Stimulated activated naive CD4-positive, alpha-beta T cell treated with Interleukin-2 at 50 U/mL for 16 hours (primary cell): ENCODE results near the gene SEMA3G.

Source experiments
- DNase-seq: peaks from one replicate; lab custom pipeline; 2025; lab: John Stamatoyannopoulos, UW

Gene SEMA3G

DNA sequence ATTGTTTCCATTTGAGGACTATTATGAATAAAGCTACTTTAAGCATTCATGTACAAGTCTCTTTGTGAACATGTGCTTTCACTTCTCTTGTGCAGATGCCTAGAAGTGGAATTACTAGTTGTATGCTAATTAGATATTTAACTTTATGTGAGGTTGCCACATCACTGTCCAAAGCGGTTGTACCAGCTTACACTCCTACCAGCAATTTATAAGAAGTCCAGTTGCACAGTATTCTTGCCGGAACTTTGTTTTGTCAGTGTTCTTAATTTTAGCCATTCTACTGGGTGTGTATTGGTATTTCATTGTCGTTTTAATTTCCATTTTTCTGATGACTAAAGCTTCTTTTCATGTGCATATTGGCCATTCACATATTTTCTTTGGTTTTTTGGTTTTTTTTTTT lies 29.1 kb downstream of the SEMA3G start:
- no peak for DNase-seq

DNA sequence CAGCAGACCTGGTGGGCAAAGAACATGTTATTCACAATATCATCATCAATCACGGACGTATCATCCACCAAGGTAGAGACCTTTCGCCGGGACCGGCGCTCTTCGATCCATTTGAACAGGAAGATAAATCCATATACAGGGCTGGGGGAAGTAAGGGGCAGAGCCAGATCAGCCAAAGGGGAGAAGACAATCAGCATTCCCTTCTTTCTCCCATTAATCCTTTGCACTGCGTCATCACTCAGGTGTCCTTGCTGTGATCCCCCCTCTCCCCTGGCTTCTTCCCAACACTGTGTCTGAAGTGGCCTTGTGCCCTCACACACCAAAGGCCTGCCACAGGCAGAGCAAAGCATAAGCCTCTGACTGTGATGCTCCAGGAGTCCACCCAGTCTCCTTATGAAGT lies 36.4 kb downstream of the SEMA3G start:
- DNase-seq = no peak

DNA sequence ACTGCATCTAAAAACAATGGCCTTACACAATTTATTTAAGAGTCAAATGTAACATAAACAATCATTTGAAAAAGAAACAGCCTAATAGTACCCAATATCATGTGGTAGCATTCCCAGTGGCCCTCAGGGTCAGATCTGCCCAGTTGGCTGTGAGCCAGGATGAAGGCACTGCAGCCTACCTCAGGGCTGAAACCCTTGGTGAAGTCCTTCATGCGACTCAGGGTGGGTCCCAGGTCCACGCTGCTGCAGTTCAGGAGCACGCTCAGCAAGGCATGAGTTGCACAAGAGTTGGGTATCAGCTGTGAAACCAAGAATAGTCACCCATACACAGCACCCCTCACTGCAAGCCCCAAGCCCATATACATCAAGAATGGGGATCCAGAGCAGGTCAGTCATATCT lies 37.1 kb downstream of the SEMA3G start:
- no peak for DNase-seq

DNA sequence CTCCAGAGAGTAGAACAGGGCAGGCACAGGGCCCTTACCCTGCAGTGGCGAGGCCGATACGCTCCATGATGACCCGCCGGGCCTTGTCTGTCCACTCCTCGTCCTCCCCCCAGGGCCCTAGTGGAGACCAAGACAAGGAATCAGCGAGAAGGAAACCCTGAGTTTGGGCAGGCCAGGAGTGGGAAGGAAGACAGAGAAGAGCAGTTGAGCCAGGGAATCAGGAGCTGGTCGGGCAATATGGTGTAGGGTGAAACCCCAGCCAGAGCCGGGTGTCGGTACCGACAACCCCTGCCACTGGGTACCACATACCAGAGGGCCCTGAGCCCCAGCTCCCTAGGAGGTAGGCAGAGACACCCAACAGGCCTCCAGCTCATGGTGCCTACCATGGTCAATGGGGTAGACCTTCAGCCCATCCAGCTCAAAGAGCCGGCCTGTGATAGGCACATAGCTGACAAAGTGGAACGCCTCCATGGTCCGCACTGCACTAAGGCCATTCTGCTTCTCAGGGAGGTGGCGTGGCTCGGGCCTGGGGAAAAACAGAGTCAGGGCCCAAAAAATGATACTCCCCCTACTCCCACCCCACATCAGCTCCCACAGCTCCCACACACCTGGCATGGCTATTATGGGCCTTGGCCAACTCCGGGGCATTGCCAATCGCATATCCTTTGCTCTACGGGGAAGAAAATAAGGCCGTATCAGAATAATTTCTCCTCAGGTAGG lies 38.0 kb downstream of the SEMA3G start:
- no peak for DNase-seq

DNA sequence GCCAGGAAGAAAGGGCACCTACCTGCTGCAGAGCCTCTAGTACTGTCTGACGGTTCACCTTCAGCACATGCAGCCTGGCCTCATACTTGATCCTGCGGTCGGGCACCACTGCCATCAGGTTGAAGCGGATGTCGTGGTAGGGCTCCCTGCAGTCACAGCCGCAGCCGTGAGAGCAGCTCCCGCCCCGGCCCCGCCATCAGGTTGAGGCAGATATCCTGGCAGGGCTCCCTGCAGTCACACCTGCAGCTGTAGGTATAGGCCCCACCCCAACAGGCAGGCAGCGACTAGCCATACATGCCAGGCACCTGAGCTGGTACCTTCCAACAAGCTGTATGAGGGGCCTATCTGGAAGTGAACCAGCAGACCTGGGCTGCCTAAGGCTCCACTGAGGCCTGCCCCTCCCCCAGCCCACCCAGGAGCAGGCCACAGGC lies 38.7 kb downstream of the SEMA3G start:
- DNase-seq = no peak

DNA sequence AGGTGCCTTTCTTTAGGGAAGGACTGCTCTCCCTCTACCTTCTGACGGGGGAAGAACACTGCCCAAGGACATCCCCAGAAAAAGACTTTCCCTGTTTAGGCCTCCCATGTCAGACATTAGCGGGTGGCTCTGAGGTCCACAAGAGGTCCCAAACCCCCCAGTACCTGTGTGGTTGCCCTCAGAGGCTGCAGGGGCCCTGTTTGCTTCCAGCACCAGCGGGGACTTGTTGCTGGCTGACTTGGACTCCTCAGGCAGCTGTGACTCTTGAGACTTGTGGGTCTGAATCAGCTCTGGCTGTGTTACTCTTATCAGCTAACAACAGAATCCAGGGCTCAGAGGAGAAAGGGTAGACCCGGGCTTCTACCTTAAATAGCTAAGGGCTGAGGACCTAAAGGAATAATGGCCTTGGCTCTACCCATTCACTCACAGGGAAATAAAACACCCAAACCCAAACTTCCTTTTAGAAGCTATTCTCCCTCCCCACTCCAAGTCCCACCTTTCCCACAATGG lies 39.2 kb downstream of the SEMA3G start:
- DNase-seq = no peak

DNA sequence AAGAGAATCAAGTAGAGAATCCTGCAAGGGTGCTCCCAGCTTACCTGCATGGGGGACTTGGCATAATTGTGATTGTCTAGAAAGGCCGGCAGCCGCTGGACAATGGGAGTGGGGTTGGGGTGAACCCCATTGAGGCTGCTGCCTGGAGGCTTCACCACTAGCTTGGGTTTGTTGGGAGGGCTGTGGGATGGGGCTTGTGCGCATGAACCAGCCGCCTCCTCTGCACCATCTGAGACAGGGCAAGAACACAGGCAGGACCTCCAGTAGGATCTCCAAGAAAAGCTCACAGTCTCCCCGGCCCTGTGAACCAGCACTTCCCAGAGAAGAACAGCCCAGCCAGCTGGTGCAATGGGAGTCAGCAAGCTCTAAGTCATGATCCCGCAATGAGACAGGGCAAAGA lies 39.8 kb downstream of the SEMA3G start:
- no peak for DNase-seq

DNA sequence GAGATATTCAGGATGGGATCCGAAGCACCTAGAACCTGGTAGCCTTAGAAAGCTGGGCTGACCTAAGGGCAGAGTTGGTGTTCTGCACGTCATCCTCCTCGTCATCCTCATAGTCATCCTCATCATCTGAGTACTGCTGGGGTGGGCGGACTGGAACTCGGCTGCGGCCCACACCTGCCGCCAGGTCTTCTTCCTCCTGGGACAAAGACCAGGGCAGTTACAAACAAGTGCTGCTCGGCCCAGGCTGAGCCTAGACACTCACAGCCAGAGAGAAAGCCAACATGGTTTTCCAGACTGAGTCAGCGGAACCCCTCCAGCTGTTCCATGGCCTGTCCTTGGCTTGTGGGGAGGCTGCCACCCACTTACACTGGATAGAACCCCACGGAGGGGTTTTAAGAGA lies 40.5 kb downstream of the SEMA3G start:
- no peak for DNase-seq

DNA sequence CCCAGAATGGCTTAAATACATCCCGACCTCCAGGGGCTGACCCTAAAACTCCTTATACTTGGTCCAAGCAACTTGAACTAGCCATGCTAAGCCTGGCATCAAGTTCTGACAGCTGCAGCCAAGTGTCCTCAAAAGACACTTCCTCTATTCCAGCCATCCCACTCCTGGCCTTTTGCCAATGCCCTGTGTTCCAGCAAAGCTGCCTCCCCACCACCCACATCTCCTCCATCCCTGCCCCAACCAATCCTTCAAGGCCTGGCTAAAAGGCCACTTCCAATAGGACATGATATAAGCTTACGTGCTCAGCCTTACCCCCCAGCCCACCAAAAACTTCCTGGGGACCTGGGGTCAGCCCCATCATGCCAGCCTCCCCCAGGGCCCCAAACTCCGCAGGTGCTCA lies 40.9 kb downstream of the SEMA3G start:
- DNase-seq = no peak

DNA sequence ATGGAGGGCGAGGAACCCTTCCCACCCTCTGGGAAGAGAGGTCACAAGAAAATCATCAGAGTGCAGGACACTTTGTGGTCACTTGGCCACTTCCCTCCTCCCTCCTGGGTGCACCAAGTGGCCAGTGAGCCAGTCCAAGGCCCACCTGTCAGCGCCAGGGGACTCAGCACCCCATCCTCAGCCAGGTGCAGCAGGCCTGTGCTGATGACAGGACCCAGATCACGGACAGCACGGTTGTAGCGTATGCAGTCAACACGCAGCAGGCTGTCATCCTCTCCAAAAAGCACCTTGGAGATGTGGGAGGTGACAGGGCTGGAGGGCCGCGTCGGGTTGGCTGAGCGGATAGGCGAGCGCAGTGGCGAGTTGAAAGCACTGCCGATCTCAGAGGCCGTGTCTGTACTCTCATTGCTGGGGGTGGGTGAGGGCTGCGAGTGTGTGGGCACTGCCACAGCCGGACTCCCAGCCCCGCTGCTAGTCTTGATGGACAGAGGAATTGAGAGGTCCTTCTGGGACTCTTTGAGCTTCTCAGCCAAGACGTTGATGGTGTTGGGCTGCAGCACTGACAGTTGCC lies 41.5 kb downstream of the SEMA3G start:
- no peak for DNase-seq

DNA sequence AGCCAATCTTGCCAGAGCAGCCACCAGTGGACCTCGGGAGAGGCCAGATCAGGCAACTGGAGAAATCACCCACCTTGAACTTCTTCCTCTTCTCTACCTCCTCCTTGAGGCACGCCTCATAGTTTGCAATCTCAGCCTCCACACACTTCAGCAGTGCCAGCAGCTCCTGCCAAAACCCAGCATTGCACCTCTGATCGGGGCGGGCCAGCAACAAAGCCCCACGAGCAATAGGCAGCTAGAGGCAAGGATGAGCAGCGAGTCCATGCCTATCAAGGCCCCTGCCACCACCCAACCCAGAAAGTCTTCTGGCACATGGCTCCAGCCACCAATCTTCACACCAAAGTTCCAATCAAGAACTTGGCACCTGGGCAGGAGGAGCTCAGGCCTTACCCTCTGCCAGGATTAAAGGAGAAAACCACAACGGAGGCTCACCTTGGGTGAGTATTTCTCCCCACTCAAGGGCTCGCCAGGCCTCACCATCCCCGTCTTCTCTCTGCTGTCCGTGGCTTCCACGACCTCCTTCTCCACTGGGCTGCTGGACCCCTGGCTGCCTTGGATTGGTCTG lies 42.1 kb downstream of the SEMA3G start:
- no peak for DNase-seq

DNA sequence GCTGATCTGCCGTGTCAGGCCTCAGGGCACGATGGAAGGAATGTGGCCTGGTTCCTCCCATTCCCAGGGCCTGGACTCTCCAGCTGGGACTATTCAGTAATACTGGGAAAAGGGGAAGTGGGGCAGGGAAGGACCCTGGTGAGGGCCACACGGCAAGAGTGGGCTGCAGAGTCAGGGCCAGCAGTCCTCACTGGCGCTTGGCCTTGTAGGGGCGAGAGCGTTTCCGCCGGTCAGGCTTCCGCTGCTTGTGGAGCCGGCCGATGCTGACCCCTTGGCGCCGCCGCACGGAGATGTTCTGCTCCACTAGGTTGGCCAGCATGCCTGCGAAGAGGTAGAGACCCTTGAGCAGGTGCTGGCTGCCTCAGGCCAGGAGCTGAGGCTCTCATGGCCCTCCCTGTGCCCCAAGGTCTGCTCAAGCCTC lies 42.8 kb downstream of the SEMA3G start:
- no peak for DNase-seq

DNA sequence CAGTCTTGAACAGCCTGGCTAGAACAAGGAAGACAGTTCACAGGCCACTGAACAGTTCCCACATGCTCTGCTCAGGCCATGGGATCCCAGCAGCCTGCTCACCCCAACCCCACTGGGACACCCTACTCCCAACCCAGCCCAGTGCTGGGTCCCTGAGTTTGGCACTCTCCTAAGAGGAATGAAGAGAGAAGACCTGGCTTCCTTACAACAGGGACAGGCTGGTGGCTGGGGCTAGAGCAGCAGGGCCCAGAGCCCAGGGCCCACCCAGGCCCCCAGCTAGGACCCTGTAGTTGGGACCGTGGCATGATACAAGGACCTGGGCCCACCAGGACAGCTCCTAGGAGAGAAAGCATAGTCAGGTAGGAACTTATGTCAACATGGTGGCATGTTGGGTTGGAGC lies 43.4 kb downstream of the SEMA3G start:
- DNase-seq = no peak

DNA sequence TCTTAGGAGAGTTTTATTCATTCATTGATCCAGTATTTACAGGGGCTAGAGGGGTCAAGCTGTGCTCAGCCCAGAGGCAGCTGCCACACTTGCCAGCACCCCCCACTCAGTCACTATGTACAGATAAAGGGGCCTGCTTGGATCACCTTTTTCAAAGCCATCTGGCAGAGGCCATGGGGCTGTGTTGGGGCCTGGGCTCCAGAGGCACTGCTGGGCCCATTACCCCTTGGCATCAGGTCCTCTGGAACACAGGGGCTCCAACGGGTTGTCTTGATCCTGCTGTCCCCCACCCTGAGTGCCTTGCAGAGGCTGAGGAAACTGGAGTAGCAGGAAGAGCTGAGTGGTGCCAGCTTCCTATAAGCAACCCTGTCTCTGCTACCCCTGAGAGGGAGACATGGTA lies 43.9 kb downstream of the SEMA3G start:
- no peak for DNase-seq

DNA sequence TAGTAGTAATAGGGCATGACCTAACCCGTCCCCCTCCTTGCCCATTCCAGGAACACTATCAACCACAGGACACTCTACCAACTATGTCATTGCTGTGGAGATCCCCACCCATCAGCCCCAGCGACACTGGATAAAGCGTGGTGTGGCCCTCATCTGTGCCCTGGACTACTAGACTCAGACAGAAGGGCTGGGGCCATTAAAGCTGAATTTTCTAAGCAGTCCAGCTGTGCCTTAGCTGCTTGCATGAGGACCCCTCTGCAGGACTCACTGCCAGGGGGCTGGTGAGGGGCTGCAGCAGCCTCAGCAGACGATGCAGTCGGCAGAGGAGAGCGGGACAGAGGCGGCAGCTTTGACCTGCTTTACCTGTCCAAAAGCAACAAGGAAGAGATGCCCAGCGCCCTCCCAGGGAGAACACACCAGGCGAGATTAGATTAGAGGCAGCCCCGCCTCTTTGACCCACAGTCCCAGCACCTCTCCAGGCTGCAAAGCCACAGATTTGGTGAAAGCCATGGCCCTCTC lies 44.6 kb downstream of the SEMA3G start:
- DNase-seq = no peak

DNA sequence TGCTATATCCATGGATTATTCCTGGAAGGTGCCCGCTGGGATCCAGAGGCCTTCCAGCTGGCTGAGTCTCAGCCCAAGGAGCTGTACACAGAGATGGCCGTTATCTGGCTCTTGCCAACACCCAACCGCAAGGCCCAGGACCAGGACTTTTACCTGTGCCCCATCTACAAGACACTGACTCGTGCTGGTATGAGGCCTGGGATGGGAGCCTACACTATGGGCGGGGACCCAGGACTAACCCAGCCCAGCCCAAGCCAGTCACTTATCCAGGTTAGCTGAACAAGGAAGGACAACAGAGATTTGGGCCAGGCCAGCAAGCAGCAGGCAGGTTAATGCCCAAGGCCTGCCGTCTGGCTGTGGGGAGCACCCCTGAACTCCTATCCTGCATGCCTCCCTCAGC lies 45.3 kb downstream of the SEMA3G start:
- DNase-seq = no peak

DNA sequence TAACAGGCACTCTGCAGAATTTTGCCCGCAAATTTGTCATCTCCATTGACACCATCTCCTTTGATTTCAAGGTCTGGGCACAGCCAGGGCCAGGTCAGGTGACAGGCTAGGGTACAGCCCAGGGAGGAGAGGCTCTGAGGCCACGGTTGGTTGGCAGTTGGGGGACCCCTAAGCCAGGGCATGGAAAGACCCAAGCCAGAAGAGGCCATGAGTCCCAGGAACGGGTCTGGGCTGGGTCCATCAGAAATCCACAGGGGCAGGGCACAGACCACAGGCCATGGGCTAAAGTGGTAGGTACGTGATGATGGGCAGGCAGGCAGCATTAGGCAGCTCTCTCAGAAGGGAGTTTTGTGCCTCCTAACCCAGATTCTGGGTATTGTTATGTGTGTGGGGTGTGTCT lies 45.8 kb downstream of the SEMA3G start:
- DNase-seq = no peak

DNA sequence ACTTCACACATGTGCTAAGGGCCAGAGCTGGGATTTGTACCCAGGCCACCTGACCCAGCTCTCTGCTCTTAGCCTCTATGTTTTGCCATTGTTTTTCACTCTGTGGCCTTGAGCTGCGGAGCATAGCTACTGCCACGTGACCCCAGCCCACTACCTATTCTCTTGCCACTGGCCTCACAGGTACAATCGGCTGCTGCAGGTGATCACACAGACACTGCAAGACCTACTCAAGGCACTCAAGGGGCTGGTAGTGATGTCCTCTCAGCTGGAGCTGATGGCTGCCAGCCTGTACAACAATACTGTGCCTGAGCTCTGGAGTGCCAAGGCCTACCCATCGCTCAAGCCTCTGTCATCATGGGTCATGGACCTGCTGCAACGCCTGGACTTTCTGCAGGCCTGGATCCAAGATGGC lies 46.2 kb downstream of the SEMA3G start:
- no peak for DNase-seq

DNA sequence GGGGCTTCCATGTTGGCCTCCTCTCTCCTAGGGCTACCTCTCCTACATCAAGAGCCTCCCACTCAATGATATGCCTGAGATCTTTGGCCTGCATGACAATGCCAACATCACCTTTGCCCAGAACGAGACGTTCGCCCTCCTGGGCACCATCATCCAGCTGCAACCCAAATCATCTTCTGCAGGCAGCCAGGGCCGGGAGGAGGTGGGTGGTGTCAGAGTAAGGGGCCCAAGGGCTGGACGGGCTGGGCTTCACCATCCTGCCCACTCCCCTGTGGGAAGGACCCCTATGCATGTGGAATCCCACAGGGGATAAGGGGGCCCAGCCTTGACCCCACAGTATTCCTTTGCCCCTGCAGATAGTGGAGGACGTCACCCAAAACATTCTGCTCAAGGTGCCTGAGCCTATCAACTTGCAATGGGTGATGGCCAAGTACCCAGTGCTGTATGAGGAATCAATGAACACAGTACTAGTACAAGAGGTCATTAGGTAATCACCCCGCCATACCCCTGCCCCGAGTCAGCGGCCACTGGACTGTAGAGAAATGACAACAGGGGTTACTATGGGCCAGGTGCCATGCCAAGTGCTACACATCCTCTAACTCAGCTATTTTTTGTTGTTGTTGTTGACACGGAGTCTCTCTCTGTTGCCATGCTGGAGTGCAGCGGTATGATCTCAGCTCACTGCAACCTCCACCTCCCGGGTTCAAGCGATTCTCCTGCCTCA lies 47.1 kb downstream of the SEMA3G start:
- no peak for DNase-seq

DNA sequence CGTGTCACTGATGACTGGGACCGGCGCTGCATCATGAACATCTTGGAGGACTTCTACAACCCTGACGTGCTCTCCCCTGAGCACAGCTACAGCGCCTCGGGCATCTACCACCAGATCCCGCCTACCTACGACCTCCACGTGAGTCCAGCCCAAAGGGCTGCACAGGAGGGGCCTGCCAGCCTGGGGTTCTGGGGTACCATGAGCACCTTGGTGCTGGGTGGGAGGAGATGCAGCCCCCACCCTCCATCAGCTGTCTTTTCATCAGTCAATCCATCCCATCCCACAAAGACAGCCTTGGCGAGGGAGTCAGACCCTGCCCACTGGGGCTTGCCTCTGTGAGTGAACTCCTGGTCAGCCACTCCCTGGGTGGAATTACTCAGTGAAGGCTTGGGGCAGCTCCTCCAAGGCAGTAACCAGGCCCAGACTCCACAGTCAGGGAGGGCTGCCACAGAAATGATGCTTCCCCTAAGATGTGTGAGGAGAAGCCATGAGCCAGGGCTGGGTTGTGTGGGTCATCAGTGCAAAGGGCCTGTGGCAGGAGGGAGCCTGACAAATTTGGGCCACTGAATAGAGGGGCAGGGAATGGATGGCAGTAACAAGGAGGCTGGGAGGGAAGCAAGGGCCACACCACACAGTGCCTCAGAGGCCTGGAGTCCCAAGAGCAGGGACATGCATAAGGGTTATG lies 47.9 kb downstream of the SEMA3G start:
- DNase-seq = no peak

DNA sequence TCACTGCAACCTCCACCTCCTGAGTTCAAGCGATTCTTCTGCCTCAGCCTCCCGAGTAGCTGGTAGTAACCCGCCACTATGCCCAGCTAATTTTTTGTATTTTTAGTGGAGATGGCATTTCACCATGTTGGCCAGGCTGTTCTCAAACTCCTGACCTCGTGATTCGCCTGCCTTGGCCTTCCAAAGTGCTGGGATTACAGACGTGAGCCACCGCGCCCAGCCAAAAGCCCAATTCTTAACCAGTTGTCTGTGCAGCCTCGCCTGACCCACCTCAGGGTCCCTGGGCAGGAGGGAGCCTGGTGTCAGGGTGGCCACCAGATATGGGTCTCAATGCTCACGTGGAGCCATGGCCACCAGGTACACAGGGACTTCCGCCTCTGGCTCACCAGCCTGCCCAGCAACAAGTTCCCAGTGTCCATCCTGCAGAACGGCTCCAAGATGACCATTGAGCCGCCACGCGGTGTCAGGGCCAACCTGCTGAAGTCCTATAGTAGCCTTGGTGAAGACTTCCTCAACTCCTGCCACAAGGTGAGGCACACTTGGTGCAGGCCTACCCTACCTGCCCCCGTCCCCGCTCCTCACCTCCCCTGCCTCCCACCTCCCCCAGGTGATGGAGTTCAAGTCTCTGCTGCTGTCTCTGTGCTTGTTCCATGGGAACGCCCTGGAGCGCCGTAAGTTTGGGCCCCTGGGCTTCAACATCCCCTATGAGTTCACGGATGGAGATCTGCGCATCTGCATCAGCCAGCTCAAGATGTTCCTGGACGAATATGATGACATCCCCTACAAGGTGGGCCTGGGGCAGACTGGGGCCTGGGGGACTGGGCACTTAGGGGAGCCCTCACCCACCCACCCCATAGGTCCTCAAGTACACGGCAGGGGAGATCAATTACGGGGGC lies 48.6 kb downstream of the SEMA3G start:
- no peak for DNase-seq
